GM23248 (cell line): ENCODE results near the gene TIMM50. TPM values are rescaled to one million over a fixed set of nuclear protein-coding genes. Genes with fewer than 3 reads are reported as not detected.
"Not testable (repeated sequence)": the region's sequence is repeated elsewhere in the genome, so short reads cannot be mapped to it uniquely, and the experiment has no call there.

Experiments
- DNase-seq: peaks from one replicate; pipeline ENCODE4 v3.0.0-alpha.2; 2015
- H2AFZ ChIP-seq: fragments of 200-600 bp; sonication (generic); 2 replicates; pipeline ENCODE4 v1.6.1; 2016; ENCODE audit warnings: antibody characterized with exemption
- H3F3A ChIP-seq: fragments of 200-600 bp; sonication (generic); 2 replicates; pipeline ENCODE4 v1.6.1; 2016; ENCODE audit warnings: mild to moderate bottlenecking, antibody characterized with exemption, mixed run types; ENCODE audit not compliant: insufficient read depth
- H3K27ac ChIP-seq: fragments of 200-600 bp; sonication (generic); 2 replicates; pipeline ENCODE4 v1.5.1; 2016; ENCODE audit warnings: mild to moderate bottlenecking
- H3K27me3 ChIP-seq: fragments of 200-600 bp; sonication (generic); replicated peaks from 2 replicates; pipeline ENCODE4 v1.6.1; 2016; ENCODE audit warnings: mild to moderate bottlenecking; ENCODE audit not compliant: insufficient read depth
- H3K36me3 ChIP-seq: fragments of 200-600 bp; sonication (generic); 2 replicates; pipeline ENCODE4 v1.6.1; 2016; ENCODE audit warnings: low read depth, mild to moderate bottlenecking
- H3K4me1 ChIP-seq: fragments of 200-600 bp; sonication (generic); 2 replicates; pipeline ENCODE4 v1.6.1; 2016; ENCODE audit warnings: mild to moderate bottlenecking; ENCODE audit not compliant: insufficient read depth
- H3K4me2 ChIP-seq: fragments of 200-600 bp; sonication (generic); one replicate; pipeline ENCODE4 v1.6.1; 2016; ENCODE audit warnings: mild to moderate bottlenecking; ENCODE audit not compliant: unreplicated experiment
- H3K4me3 ChIP-seq: fragments of 200-600 bp; sonication (generic); 2 replicates; pipeline ENCODE4 v1.5.1; 2016; ENCODE audit warnings: mild to moderate bottlenecking
- H3K79me2 ChIP-seq: fragments of 200-600 bp; sonication (generic); 2 replicates; pipeline ENCODE4 v1.6.1; 2016; ENCODE audit warnings: mild to moderate bottlenecking; ENCODE audit not compliant: insufficient read depth
- H3K9ac ChIP-seq: fragments of 200-600 bp; sonication (generic); 2 replicates; pipeline ENCODE4 v1.6.1; 2016; ENCODE audit warnings: mild to moderate bottlenecking
- H3K9me2 ChIP-seq: fragments of 200-600 bp; sonication (generic); 2 replicates; pipeline ENCODE4 v1.6.1; 2016; ENCODE audit warnings: mixed run types, mild to moderate bottlenecking, moderate library complexity; ENCODE audit not compliant: insufficient read depth
- H3K9me3 ChIP-seq: fragments of 200-600 bp; sonication (generic); one replicate; pipeline ENCODE4 v1.6.1; 2017; ENCODE audit warnings: low read depth
- H4K20me1 ChIP-seq: fragments of 200-600 bp; sonication (generic); 2 replicates; pipeline ENCODE4 v1.6.0; 2016; ENCODE audit not compliant: insufficient read depth
- EZH2 ChIP-seq: fragments of 200-600 bp; sonication (generic); IDR thresholded peaks from 2 replicates; pipeline ENCODE4 v1.6.1; 2018; ENCODE audit warnings: antibody characterized with exemption, mild to moderate bottlenecking; ENCODE audit not compliant: insufficient read depth, poor library complexity, severe bottlenecking
- EZH2phosphoT487 ChIP-seq: fragments of 200-600 bp; sonication (generic); IDR thresholded peaks from 2 replicates; pipeline ENCODE4 v1.6.1; 2018; ENCODE audit warnings: antibody characterized with exemption, moderate library complexity, mild to moderate bottlenecking, low read depth; ENCODE audit not compliant: insufficient read depth
- WGBS, 2 experiments: methylation state at CpG; one replicate each; pipeline ENCODE4 v1.1.6; 2015 to 2017; ENCODE audit warnings: low lambda C conversion rate in 2 of 2, low coverage in 1 of 2; ENCODE audit errors: missing lambda C conversion rate in 2 of 2; 5-methylcytosine and 5-hydroxymethylcytosine counted together
- in situ Hi-C: fragments of 300-500 bp; cut with MboI; formaldehyde crosslinking; loops from 2 replicates; pipeline ENCODE4 v1.15.0; 2020
- polyA plus RNA-seq: library from polyadenylated mRNA; unstranded; fragments of >200 nt; fragmentation: Nextera tagmentation; extraction: Ambion mirVana; gene quantifications from 2 replicates; pipeline ENCODE4 v1.2.1, GENCODE V29; 2016
- total RNA-seq: library from RNA; depleted of rRNA; stranded (reverse); fragments of >200 nt; shearing (Covaris generic); gene quantifications from 2 replicates; pipeline ENCODE4 v1.2.3, GENCODE V29; 2014

TIMM50 gene
- total and polyA plus RNA-seq, 2 experiments from 2014 or later = 66.7 to 82.0 TPM

GRCh38 chr19:39445196-39446111 is 35.2 kb upstream of the TIMM50 start, which contains the start of gene SUPT5H:
Gene SUPT5H (plus strand): TSS chr19:39445582. CDS start chr19:39445891, 309 bp downstream.
- 1% methylated on average over 68 of the region's 68 CpGs for WGBS, 2 experiments
- Histone ChIP-seq H3K27ac (peak within 1 kb of the TSS; percentile 87), H3K9ac (peak within 1 kb of the TSS; percentile 96), H3K36me3 (no peaks in the 10 kb centered on the region), H2AFZ (peak within 1 kb of the TSS; percentile 67), H3K79me2 (peaks cover 63% of the 10 kb centered on the region), H3K4me1 (peaks cover 25% of the 10 kb centered on the region), H3K9me2 (no peaks in the 10 kb centered on the region), H3K9me3 (no peaks in the 10 kb centered on the region), H3K4me2 (peak within 1 kb of the TSS; percentile 91), H3K27me3 (no peaks in the 10 kb centered on the region), H3K4me3 (peak within 1 kb of the TSS; percentile 84), H4K20me1 (no peaks in the 10 kb centered on the region), H3F3A (peaks cover 27% of the 10 kb centered on the region)
- DNase-seq = peak; percentile 100
- TF ChIP-seq EZH2phosphoT487 = no peak
- no peak for TF ChIP-seq EZH2
- in situ Hi-C loops = no loop called here

- H3K36me3 ChIP-seq = peaks cover 4% of the 10 kb centered on the region; the same call in 1 of the 2 replicates
- H3K4me3 ChIP-seq = peak overlapping the region; percentile 84
- no peaks in the 10 kb centered on the region for H3K9me3 ChIP-seq
- in situ Hi-C loops = no loop called here
- WGBS, 2 experiments = 87 to 89% methylated on average over 16 of the region's 16 CpGs
- peak overlapping the region; percentile 87 for H3K27ac ChIP-seq
- TF ChIP-seq EZH2 = no peak
- no peak for TF ChIP-seq EZH2phosphoT487
- peaks cover 16% of the 10 kb centered on the region for H3F3A ChIP-seq
- H3K4me1 ChIP-seq = peaks cover 25% of the 10 kb centered on the region
- H4K20me1 ChIP-seq = peaks cover 3% of the 10 kb centered on the region; the same call in 1 of the 2 replicates
- H3K27me3 ChIP-seq = no peaks in the 10 kb centered on the region
- no peak for DNase-seq
- peak overlapping the region; percentile 96 for H3K9ac ChIP-seq
- peaks cover 74% of the 10 kb centered on the region for H3K79me2 ChIP-seq
- no peaks in the 10 kb centered on the region for H3K9me2 ChIP-seq
- peak overlapping the region; percentile 83 for H3K4me2 ChIP-seq
- H2AFZ ChIP-seq = no peak overlapping the region
Observed at GRCh38 chr19:39446365-39447084, 34.1 kb upstream of the TIMM50 start.

GRCh38 chr19:39448271-39448670 is 32.4 kb upstream of the TIMM50 start:
- no peak overlapping the region for H2AFZ ChIP-seq
- H4K20me1 ChIP-seq = peaks cover 9% of the 10 kb centered on the region; the same call in 1 of the 2 replicates
- peak overlapping the region; percentile 21 for H3K9ac ChIP-seq
- H3K4me3 ChIP-seq = peak overlapping the region; percentile 17; the same call in 1 of the 2 replicates
- peak overlapping the region; percentile 27 for H3K4me2 ChIP-seq
- in situ Hi-C loops = no loop called here
- peaks cover 25% of the 10 kb centered on the region for H3K4me1 ChIP-seq
- H3K9me2 ChIP-seq = no peaks in the 10 kb centered on the region
- peaks cover 91% of the 10 kb centered on the region for H3K79me2 ChIP-seq
- H3K36me3 ChIP-seq = peaks cover 7% of the 10 kb centered on the region; the same call in 1 of the 2 replicates
- DNase-seq = peak; percentile 67
- peaks cover 8% of the 10 kb centered on the region for H3F3A ChIP-seq
- 67 to 70% methylated on average over 3 of the region's 3 CpGs for WGBS, 2 experiments
- peak overlapping the region; percentile 66 for H3K27ac ChIP-seq
- no peaks in the 10 kb centered on the region for H3K9me3 ChIP-seq
- H3K27me3 ChIP-seq = no peaks in the 10 kb centered on the region
- TF ChIP-seq EZH2phosphoT487 (no peak), EZH2 (no peak)

- in situ Hi-C loops = no loop called here
- H3K4me1 ChIP-seq = peaks cover 25% of the 10 kb centered on the region
- no peak overlapping the region for H3K4me2 ChIP-seq
- H2AFZ ChIP-seq = no peak overlapping the region
- no peak overlapping the region for H3K27ac ChIP-seq
- DNase-seq = no peak
- H3K4me3 ChIP-seq = no peak overlapping the region
- H3K27me3 ChIP-seq = no peaks in the 10 kb centered on the region
- peaks cover 98% of the 10 kb centered on the region for H3K79me2 ChIP-seq
- H3K9me2 ChIP-seq = no peaks in the 10 kb centered on the region
- TF ChIP-seq EZH2phosphoT487 (no peak), EZH2 (no peak)
- H4K20me1 ChIP-seq = peaks cover 9% of the 10 kb centered on the region; the same call in 1 of the 2 replicates
- peaks cover 7% of the 10 kb centered on the region; the same call in 1 of the 2 replicates for H3K36me3 ChIP-seq
- H3F3A ChIP-seq = peaks cover 8% of the 10 kb centered on the region
- H3K9me3 ChIP-seq = no peaks in the 10 kb centered on the region
- 96% methylated on average over 8 of the region's 8 CpGs for WGBS, 2 experiments
- no peak overlapping the region for H3K9ac ChIP-seq
Observed at GRCh38 chr19:39449116-39449797, 31.4 kb upstream of the TIMM50 start.

GRCh38 chr19:39451257-39451656 is 29.4 kb upstream of the TIMM50 start:
- H2AFZ ChIP-seq, H3K27me3 ChIP-seq, in situ Hi-C loops, H3K4me3 ChIP-seq, H3K9ac ChIP-seq, H3K27ac ChIP-seq, H4K20me1 ChIP-seq, H3K4me2 ChIP-seq, H3K9me3 ChIP-seq, H3K9me2 ChIP-seq, H3F3A ChIP-seq, DNase-seq: not testable (repeated sequence)
- peaks cover 100% of the 10 kb centered on the region for H3K79me2 ChIP-seq
- peaks cover 13% of the 10 kb centered on the region for H3K36me3 ChIP-seq
- peaks cover 24% of the 10 kb centered on the region for H3K4me1 ChIP-seq
- WGBS, 2 experiments = 94% methylated on average over 8 of the region's 8 CpGs
